ENCODE results near the gene GPR107. TPM values are rescaled to one million over a fixed set of nuclear protein-coding genes. Genes with fewer than 3 reads are reported as not detected.
A peak's percentile ranks its signal among the peaks of the same experiment; 100 is the strongest.

The GPR107 gene
- total and polyA plus RNA-seq, 3 donors from 2014 or later = 41.1 to 53.4 (median 49.1) TPM

GRCh38 chr9:130107234-130107861 lies 53.6 kb downstream of the GPR107 start:
- Histone ChIP-seq H3K4me3 (no peak overlapping the region), H3K9me3 (no peaks in the 10 kb centered on the region), H3K27ac (no peak overlapping the region), H3K36me3 (ENCODE audit: low read depth, missing control alignments) (no peaks in the 10 kb centered on the region), H3K4me1 (peaks cover 13% of the 10 kb centered on the region), H3K27me3 (no peaks in the 10 kb centered on the region)
- DNase-seq = peak; percentile 95
- WGBS, 2 donors = 33 to 40% methylated on average over 10 of the region's 10 CpGs
- TF ChIP-seq POLR2A (IDR thresholded peaks at IDR 0.05) (no peak), CTCF (IDR thresholded peaks at IDR 0.05) (peak; percentile 75 to 88 (median 79))
- intact Hi-C loops (cut with DNase I; ENCODE audit: low total_unique reads) = loop anchor here (5.0 to 10.0 kb wide), 2 partner anchors 130 to 223 kb away; no protein-coding TSS in a partner anchor

DNA sequence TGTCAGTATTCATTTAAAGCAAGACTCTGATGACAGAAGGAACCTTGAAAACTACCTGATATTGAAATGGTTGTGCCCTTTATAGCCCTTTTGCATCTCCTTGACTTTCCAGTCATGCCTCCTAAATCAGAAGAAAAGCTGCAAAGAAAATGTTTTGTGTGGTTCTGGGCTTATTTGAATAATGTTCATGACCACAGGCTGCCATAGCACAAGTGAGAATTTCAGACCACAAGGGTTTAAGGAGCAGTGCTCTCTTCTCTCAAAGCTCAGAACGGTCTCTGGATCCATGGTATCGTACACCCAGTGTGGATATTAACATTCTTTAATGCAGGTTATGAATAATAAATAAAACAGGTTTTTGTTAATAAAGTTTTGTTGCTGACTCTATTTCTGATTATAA lies 54.2 kb downstream of the GPR107 start:
- Histone ChIP-seq H3K27me3 (no peaks in the 10 kb centered on the region), H3K36me3 (ENCODE audit: low read depth, missing control alignments) (no peaks in the 10 kb centered on the region), H3K4me3 (no peak overlapping the region), H3K27ac (no peak overlapping the region), H3K4me1 (peaks cover 6% of the 10 kb centered on the region), H3K9me3 (no peaks in the 10 kb centered on the region)
- 97 to 98% methylated on average over 2 of the region's 2 CpGs for WGBS, 2 donors
- intact Hi-C loops (cut with DNase I; ENCODE audit: low total_unique reads) = loop anchor here (5.0 to 10.0 kb wide), 2 partner anchors 129 to 223 kb away; no protein-coding TSS in a partner anchor
- TF ChIP-seq CTCF (IDR thresholded peaks at IDR 0.05) = no peak
- no peak for TF ChIP-seq POLR2A (IDR thresholded peaks at IDR 0.05)
- DNase-seq = no peak

DNA sequence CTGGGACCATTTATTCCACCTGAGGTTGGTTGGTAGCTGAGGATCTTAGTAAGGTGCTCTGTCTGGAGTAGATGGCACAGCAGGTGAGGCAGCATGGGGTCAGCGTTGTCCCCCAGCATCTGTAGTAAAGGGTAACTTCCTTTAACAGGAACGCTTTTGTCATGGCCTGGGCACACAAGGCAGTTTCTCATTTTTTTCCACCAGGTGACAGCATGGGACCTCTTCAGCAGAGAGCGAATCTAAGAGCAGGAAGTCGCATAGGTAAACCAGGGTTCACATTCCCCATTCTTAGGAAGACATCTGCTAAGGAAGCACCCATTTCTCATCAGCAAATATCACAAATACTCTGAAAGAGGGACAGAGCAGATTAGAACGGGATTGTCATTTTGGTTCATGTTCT lies 56.5 kb downstream of the GPR107 start:
- Histone ChIP-seq H3K4me1 (peaks cover 6% of the 10 kb centered on the region), H3K27ac (no peak overlapping the region), H3K36me3 (ENCODE audit: low read depth, missing control alignments) (no peaks in the 10 kb centered on the region), H3K27me3 (no peaks in the 10 kb centered on the region), H3K9me3 (no peaks in the 10 kb centered on the region), H3K4me3 (no peak overlapping the region)
- TF ChIP-seq POLR2A (IDR thresholded peaks at IDR 0.05) (no peak), CTCF (IDR thresholded peaks at IDR 0.05) (no peak)
- DNase-seq = no peak
- 83 to 87% methylated on average over 5 of the region's 5 CpGs for WGBS, 2 donors
- intact Hi-C loops (cut with DNase I; ENCODE audit: low total_unique reads) = loop anchor here (10.0 kb wide), 1 partner anchor 235 kb away; no protein-coding TSS in a partner anchor

DNA sequence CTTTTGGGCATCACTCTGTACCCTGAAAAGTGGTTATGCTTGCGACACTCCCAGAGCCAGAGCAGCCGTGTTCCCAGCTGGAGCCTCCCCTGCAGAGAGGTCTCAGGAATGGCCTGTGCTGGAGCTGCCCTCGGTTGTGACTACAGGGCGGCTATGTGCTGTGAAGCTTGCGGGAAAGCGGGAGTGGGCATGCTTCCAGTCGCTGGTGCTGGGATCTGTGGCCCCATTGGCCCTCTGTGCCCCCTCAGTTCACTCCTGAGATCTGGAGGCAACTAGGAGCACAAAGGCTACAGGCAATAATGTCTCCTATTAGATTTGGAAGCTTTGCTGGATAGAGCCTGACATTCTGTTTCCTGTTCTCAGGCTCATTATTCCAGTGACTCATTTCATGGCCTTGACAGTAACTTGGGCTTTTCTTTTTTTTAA lies 56.9 kb downstream of the GPR107 start:
- Histone ChIP-seq H3K9me3 (no peaks in the 10 kb centered on the region), H3K4me3 (no peak overlapping the region), H3K27ac (no peak overlapping the region), H3K36me3 (ENCODE audit: low read depth, missing control alignments) (no peaks in the 10 kb centered on the region), H3K4me1 (peaks cover 6% of the 10 kb centered on the region), H3K27me3 (no peaks in the 10 kb centered on the region)
- TF ChIP-seq POLR2A (IDR thresholded peaks at IDR 0.05) (no peak), CTCF (IDR thresholded peaks at IDR 0.05) (no peak)
- intact Hi-C loops (cut with DNase I; ENCODE audit: low total_unique reads) = loop anchor here (10.0 kb wide), 1 partner anchor 234 kb away; no protein-coding TSS in a partner anchor
- WGBS, 2 donors = 49 to 58% methylated on average over 5 to 7 of the region's 7 CpGs
- DNase-seq = no peak
